OCI-LY7 (cell line): ENCODE results near the gene MAT2B. TPM values are rescaled to one million over a fixed set of nuclear protein-coding genes. Genes with fewer than 3 reads are reported as not detected.

Experiments
- BruUV-seq: library from RNA; stranded (reverse); fragments of 400-500 nt; replicated peaks from 2 replicates; lab custom pipeline; 2021; lab: Mats Ljungman, UMichigan
- CTCF ChIA-PET: fragments of 300-600 bp; sonication (Branson Sonifier 250); formaldehyde crosslinking; loops from one replicate; lab custom pipeline; 2022; ENCODE audit warnings: antibody characterized with exemption; ENCODE audit not compliant: unreplicated experiment; lab: Charles Lee
- POLR2A ChIA-PET: fragments of 300-600 bp; sonication (Branson Sonifier 250); formaldehyde crosslinking; loops from one replicate; lab custom pipeline; 2022; ENCODE audit warnings: antibody characterized with exemption; lab: Charles Lee
- DNase-seq: peaks from one replicate; pipeline ENCODE4 v3.0.0-alpha.2; 2015; ENCODE audit warnings: low spot score
- H2AFZ ChIP-seq: fragments of 200-600 bp; sonication (generic), shearing (Covaris generic); 2 replicates; pipeline ENCODE4 v1.6.1; 2014; ENCODE audit warnings: mild to moderate bottlenecking, antibody characterized with exemption, low read length, moderate library complexity
- H3K27ac ChIP-seq: fragments of 200-600 bp; sonication (generic); 2 replicates; pipeline ENCODE4 v1.5.1; 2014; ENCODE audit warnings: mixed run types, low read depth, mild to moderate bottlenecking, moderate library complexity, low read length, inconsistent platforms; ENCODE audit not compliant: poor library complexity, severe bottlenecking
- H3K36me3 ChIP-seq: fragments of 200-600 bp; sonication (generic); 2 replicates; pipeline ENCODE4 v1.6.1; 2014; ENCODE audit warnings: mild to moderate bottlenecking, antibody characterized with exemption, low read length, moderate library complexity, mixed read lengths; ENCODE audit not compliant: insufficient read depth
- H3K4me1 ChIP-seq: fragments of 200-600 bp; sonication (generic); 2 replicates; pipeline ENCODE4 v1.5.1; 2014; ENCODE audit warnings: mild to moderate bottlenecking, low read length; ENCODE audit not compliant: insufficient read depth, poor library complexity, severe bottlenecking
- H3K4me2 ChIP-seq: fragments of 200-600 bp; sonication (generic); 2 replicates; pipeline ENCODE4 v1.6.1; 2014; ENCODE audit warnings: mild to moderate bottlenecking, low read length
- H3K4me3 ChIP-seq: fragments of 200-600 bp; sonication (generic); 2 replicates; pipeline ENCODE4 v1.5.1; 2014; ENCODE audit warnings: mild to moderate bottlenecking, low read depth, low read length; ENCODE audit not compliant: poor library complexity, severe bottlenecking
- H3K79me2 ChIP-seq: fragments of 200-600 bp; sonication (generic); 2 replicates; pipeline ENCODE4 v1.6.1; 2016; ENCODE audit warnings: low read depth, mild to moderate bottlenecking, low read length, moderate library complexity, mixed read lengths; ENCODE audit not compliant: insufficient read depth
- H3K9me2 ChIP-seq: fragments of 200-600 bp; sonication (generic); 2 replicates; pipeline ENCODE4 v1.6.1; 2016; ENCODE audit warnings: mild to moderate bottlenecking, low read length, mixed read lengths; ENCODE audit not compliant: insufficient read depth
- H3K9me3 ChIP-seq: fragments of 200-600 bp; sonication (generic); 2 replicates; pipeline ENCODE4 v1.6.1; 2014; ENCODE audit warnings: mild to moderate bottlenecking, mixed run types, low read length, mixed read lengths
- H4K20me1 ChIP-seq: fragments of 200-600 bp; sonication (generic); 2 replicates; pipeline ENCODE4 v1.6.1; 2014; ENCODE audit warnings: mild to moderate bottlenecking, antibody characterized with exemption, low read length, moderate library complexity, mixed read lengths; ENCODE audit not compliant: insufficient read depth
- CTCF ChIP-seq: fragments of 200-600 bp; sonication (generic); conservative IDR thresholded peaks from 2 replicates; pipeline ENCODE4 v1.5.1; 2014; ENCODE audit warnings: mild to moderate bottlenecking, antibody characterized with exemption, low read length, moderate library complexity, mixed read lengths
- EZH2phosphoT487 ChIP-seq: fragments of 200-600 bp; sonication (generic); IDR thresholded peaks from 2 replicates; pipeline ENCODE4 v1.6.1; 2018; ENCODE audit warnings: low read depth, borderline replicate concordance, mild to moderate bottlenecking, mixed run types, antibody characterized with exemption, low read length, moderate library complexity, mixed read lengths
- intact Hi-C: fragments of 100-400 bp; cut with micrococcal nuclease; formaldehyde crosslinking; loops from one replicate; pipeline ENCODE4 v1.10.0; 2022; ENCODE audit not compliant: unreplicated experiment
- total RNA-seq, 2 experiments: library from RNA; depleted of rRNA in 1 of 2; stranded (reverse); fragments of >200 nt in 1 of 2; shearing (Covaris generic) in 1 of 2; gene quantifications; 2 replicates each; pipeline ENCODE4 v1.2.3, GENCODE V29; 2014 to 2022

The MAT2B gene
- total RNA-seq, 2 experiments from 2014 or later, result 35.0 to 52.5 TPM

DNA sequence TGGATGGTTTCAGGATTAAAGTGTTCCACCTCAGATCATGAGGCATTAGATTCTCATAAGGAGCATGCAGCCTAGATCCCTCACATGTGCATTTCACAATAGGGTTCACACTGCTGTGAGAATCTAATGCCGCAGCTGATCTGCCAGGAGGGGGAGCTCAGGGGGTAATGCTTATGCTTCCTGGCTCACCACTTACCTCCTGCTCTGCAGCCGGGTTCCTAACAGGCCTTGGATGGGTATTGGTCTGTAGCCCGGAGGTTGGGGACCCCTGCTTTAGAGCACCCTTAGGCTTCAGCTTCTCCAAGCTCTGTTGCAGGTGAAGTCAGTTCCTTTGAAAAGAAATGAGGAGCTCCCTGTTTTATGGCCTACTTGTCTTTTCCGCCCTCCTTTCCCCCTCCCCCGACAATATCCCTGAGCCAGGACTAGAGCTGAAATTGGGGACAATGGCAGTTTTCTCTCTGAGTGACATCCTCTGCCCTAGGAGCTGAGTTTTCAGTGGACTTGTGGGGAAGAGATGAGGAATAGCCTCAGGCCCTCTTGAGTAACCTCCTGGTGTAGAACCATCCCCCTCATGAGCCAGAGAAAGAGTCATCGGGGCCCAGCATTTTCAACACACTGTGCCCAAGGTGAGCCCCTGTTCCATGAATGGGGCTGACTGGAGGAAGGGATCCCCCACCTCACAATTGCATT is 16.2 kb upstream of the MAT2B start:
- H3K36me3 ChIP-seq, result peaks cover 100% of the 10 kb centered on the region
- ChIA-PET CTCF (interaction anchor here (0.9 kb wide), 1 partner anchor 14 kb away, joined by 3 read pairs; no protein-coding TSS in a partner anchor), POLR2A (interaction anchor here (0.6 to 2.8 kb wide), 4 partner anchors 8 to 1173 kb away, joined by 3 to 7 read pairs (median 5); no protein-coding TSS in a partner anchor)
- no peak for DNase-seq
- no peaks in the 10 kb centered on the region for H4K20me1 ChIP-seq
- no TSS peak for BruUV-seq
- intact Hi-C loops, result no loop called here
- no peak overlapping the region for H3K4me2 ChIP-seq
- TF ChIP-seq EZH2phosphoT487 (no peak), CTCF (peak; percentile 42)
- no peak overlapping the region for H3K27ac ChIP-seq
- no peak overlapping the region for H3K4me3 ChIP-seq
- no peaks in the 10 kb centered on the region; the same call in 1 of the 2 replicates for H3K9me3 ChIP-seq
- H3K9me2 ChIP-seq, result no peaks in the 10 kb centered on the region
- no peaks in the 10 kb centered on the region for H3K79me2 ChIP-seq
- H2AFZ ChIP-seq, result no peak overlapping the region
- no peaks in the 10 kb centered on the region for H3K4me1 ChIP-seq

DNA sequence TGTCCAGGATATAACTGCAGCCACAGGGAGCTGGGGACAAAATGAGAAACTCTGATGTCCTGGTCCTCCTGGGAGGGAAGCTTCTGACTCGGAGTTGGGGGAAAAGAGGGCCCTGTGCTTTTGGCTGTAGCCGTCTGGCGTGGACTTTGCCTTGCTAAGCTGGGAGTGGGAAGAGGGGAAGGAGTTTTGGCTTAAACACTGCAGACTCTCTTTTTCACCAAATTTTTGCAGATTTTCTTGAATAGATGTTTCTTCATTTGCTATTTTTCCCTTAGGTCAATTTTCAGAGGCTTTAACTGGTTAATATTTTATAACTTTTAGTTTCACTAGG is 15.7 kb upstream of the MAT2B start:
- no peaks in the 10 kb centered on the region for H3K9me2 ChIP-seq
- no peaks in the 10 kb centered on the region; the same call in 1 of the 2 replicates for H3K9me3 ChIP-seq
- H3K27ac ChIP-seq, result no peak overlapping the region
- peaks cover 96% of the 10 kb centered on the region for H3K36me3 ChIP-seq
- H2AFZ ChIP-seq, result no peak overlapping the region
- H3K4me1 ChIP-seq, result no peaks in the 10 kb centered on the region
- TF ChIP-seq CTCF, result no peak
- TF ChIP-seq EZH2phosphoT487, result no peak
- no peaks in the 10 kb centered on the region for H3K79me2 ChIP-seq
- no TSS peak for BruUV-seq
- ChIA-PET POLR2A (interaction anchor here (0.6 to 2.8 kb wide), 5 partner anchors 8 to 1173 kb away, joined by 3 to 7 read pairs (median 4); no protein-coding TSS in a partner anchor), CTCF (interaction anchor here (0.9 kb wide), 1 partner anchor 15 kb away, joined by 3 read pairs; no protein-coding TSS in a partner anchor)
- no peak overlapping the region for H3K4me3 ChIP-seq
- H3K4me2 ChIP-seq, result no peak overlapping the region
- intact Hi-C loops, result no loop called here
- DNase-seq, result no peak
- no peaks in the 10 kb centered on the region for H4K20me1 ChIP-seq

GRCh38 chr5:163496286-163496685 is 9.1 kb upstream of the MAT2B start:
- Histone ChIP-seq H3K4me1 (peaks cover 7% of the 10 kb centered on the region), H3K4me2 (no peak overlapping the region), H3K36me3 (peaks cover 31% of the 10 kb centered on the region), H3K4me3 (no peak overlapping the region), H3K27ac (no peak overlapping the region), H4K20me1 (no peaks in the 10 kb centered on the region), H3K9me3 (no peaks in the 10 kb centered on the region), H3K9me2 (no peaks in the 10 kb centered on the region), H2AFZ (no peak overlapping the region), H3K79me2 (no peaks in the 10 kb centered on the region)
- intact Hi-C loops, result no loop called here
- DNase-seq, result no peak
- CTCF ChIA-PET, result no interaction called here
- no TSS peak for BruUV-seq
- TF ChIP-seq EZH2phosphoT487, result no peak
- no peak for TF ChIP-seq CTCF
- POLR2A ChIA-PET, result interaction anchor here (0.7 to 1.3 kb wide), 3 partner anchors 11 to 29 kb away, joined by 3 to 4 read pairs (median 4); no protein-coding TSS in a partner anchor
